IMR-90 (cell line): ENCODE measurements around the gene DRD2. TPM values are rescaled to one million over a fixed set of nuclear protein-coding genes. Genes with fewer than 3 reads are reported as not detected.

Source experiments
- ATAC-seq: fragments of 200-7000 bp; cut with Tn5 transposase; 2 replicates; pipeline ENCODE4 v1.9.1; 2020; ENCODE audit warnings: low read depth, mild to moderate bottlenecking, moderate library complexity
- BruUV-seq: library from RNA; stranded (reverse); fragments of 400-500 nt; replicated peaks from 2 replicates; lab custom pipeline; 2021; lab: Mats Ljungman, UMichigan
- CTCF ChIA-PET: fragments of 300-600 bp; formaldehyde crosslinking; extraction: SDS; loops from one replicate; lab custom pipeline; 2021; ENCODE audit warnings: antibody characterized with exemption; lab: Yijun Ruan, JAX
- POLR2A ChIA-PET: fragments of 300-600 bp; sonication (Branson Sonifier 250); formaldehyde crosslinking; loops from one replicate; lab custom pipeline; 2022; ENCODE audit warnings: antibody characterized with exemption; ENCODE audit not compliant: unreplicated experiment; lab: Charles Lee
- DNase-seq: peaks from one replicate; pipeline ENCODE4 v3.0.0; 2013
- H2AFZ ChIP-seq: replicated peaks from 2 replicates; pipeline ENCODE3; 2013; ENCODE audit warnings: low read length, mild to moderate bottlenecking; ENCODE audit not compliant: poor library complexity
- H2AK5ac ChIP-seq: 2 replicates; pipeline ENCODE4 v1.6.1; 2013; ENCODE audit warnings: low read depth, low read length, inconsistent platforms
- H2AK9ac ChIP-seq: replicated peaks from 2 replicates; pipeline ENCODE3; 2013; ENCODE audit warnings: mild to moderate bottlenecking, low read depth, low read length, moderate library complexity; ENCODE audit not compliant: poor library complexity
- H2BK120ac ChIP-seq: 2 replicates; pipeline ENCODE4 v1.6.1; 2013; ENCODE audit warnings: low read depth, low read length, inconsistent platforms
- H2BK15ac ChIP-seq: 3 replicates; pipeline ENCODE4 v1.6.1; 2013; ENCODE audit warnings: low read depth, low read length, inconsistent platforms
- H2BK20ac ChIP-seq: 2 replicates; pipeline ENCODE4 v1.6.1; 2013; ENCODE audit warnings: low read depth, mild to moderate bottlenecking, inconsistent platforms, low read length, moderate library complexity
- H2BK5ac ChIP-seq: 2 replicates; pipeline ENCODE4 v1.6.1; 2013; ENCODE audit warnings: mild to moderate bottlenecking, low read depth, low read length, inconsistent platforms; ENCODE audit not compliant: poor library complexity, severe bottlenecking
- H3K14ac ChIP-seq: replicated peaks from 2 replicates; pipeline ENCODE4 v1.6.1; 2013; ENCODE audit warnings: low read depth, low read length, inconsistent platforms
- H3K18ac ChIP-seq: 2 replicates; pipeline ENCODE4 v1.6.1; 2013; ENCODE audit warnings: low read depth, low read length, control low read depth
- H3K23ac ChIP-seq: 2 replicates; pipeline ENCODE4 v1.6.1; 2013; ENCODE audit warnings: low read depth, low read length, inconsistent platforms
- H3K27ac ChIP-seq: 2 replicates; pipeline ENCODE4 v1.5.1; 2013; ENCODE audit warnings: mild to moderate bottlenecking, control low read depth, low read length; ENCODE audit not compliant: insufficient read depth
- H3K27me3 ChIP-seq: 2 replicates; pipeline ENCODE4 v1.6.1; 2013; ENCODE audit warnings: low read length; ENCODE audit not compliant: control insufficient read depth, insufficient read depth
- H3K36me3 ChIP-seq: 2 replicates; pipeline ENCODE4 v1.6.1; 2013; ENCODE audit warnings: low read length, mixed read lengths; ENCODE audit not compliant: control insufficient read depth, insufficient read depth
- H3K4ac ChIP-seq: 2 replicates; pipeline ENCODE4 v1.6.1; 2013; ENCODE audit warnings: low read depth, low read length, inconsistent platforms
- H3K4me1 ChIP-seq: 2 replicates; pipeline ENCODE4 v1.6.1; 2013; ENCODE audit warnings: low read length, mixed read lengths; ENCODE audit not compliant: control insufficient read depth, insufficient read depth
- H3K4me2 ChIP-seq: 2 replicates; pipeline ENCODE4 v1.6.1; 2013; ENCODE audit warnings: low read depth, mild to moderate bottlenecking, control low read depth, low read length, moderate library complexity
- H3K4me3 ChIP-seq: 2 replicates; pipeline ENCODE4 v1.5.1; 2013; ENCODE audit warnings: low read depth, mild to moderate bottlenecking, control low read depth, low read length, moderate library complexity; ENCODE audit not compliant: insufficient read depth
- H3K56ac ChIP-seq: 2 replicates; pipeline ENCODE4 v1.6.1; 2013; ENCODE audit warnings: low read length, inconsistent platforms; ENCODE audit not compliant: insufficient read depth; ENCODE audit errors: extremely low read depth
- H3K79me1 ChIP-seq, 2 experiments: 2 replicates each; pipeline ENCODE4 v1.6.1; 2013; ENCODE audit warnings: low read length in 2 of 2, inconsistent platforms in 1 of 2, low read depth in 1 of 2
- H3K9ac ChIP-seq: 2 replicates; pipeline ENCODE4 v1.6.1; 2013; ENCODE audit warnings: low read depth, low read length, control low read depth
- H3K9me1 ChIP-seq: 2 replicates; pipeline ENCODE4 v1.6.1; 2013; ENCODE audit warnings: low read length, inconsistent platforms; ENCODE audit not compliant: insufficient read depth
- H3K9me3 ChIP-seq: 2 replicates; pipeline ENCODE4 v1.6.1; 2013; ENCODE audit warnings: low read length; ENCODE audit not compliant: control insufficient read depth, insufficient read depth
- H4K20me1 ChIP-seq: 2 replicates; pipeline ENCODE4 v1.6.1; 2013; ENCODE audit warnings: low read length, inconsistent platforms; ENCODE audit not compliant: insufficient read depth
- H4K5ac ChIP-seq: 2 replicates; pipeline ENCODE4 v1.6.1; 2013; ENCODE audit warnings: mild to moderate bottlenecking, low read depth, low read length, control low read depth
- H4K8ac ChIP-seq, 2 experiments: 2 replicates each; pipeline ENCODE4 v1.6.1; 2013; ENCODE audit warnings: low read depth in 2 of 2, low read length in 2 of 2, control low read depth in 1 of 2, inconsistent platforms in 1 of 2
- H4K91ac ChIP-seq: 2 replicates; pipeline ENCODE4 v1.6.1; 2013; ENCODE audit warnings: low read depth, low read length, inconsistent platforms; ENCODE audit not compliant: insufficient read depth
- CHD1 ChIP-seq: IDR thresholded peaks from 2 replicates; pipeline ENCODE4 v1.6.1; 2012; ENCODE audit warnings: low read depth, low read length, improper control_type of control experiment
- MAFK ChIP-seq: IDR thresholded peaks from 2 replicates; pipeline ENCODE4 v1.6.1; 2012; ENCODE audit warnings: low read depth, low read length, improper control_type of control experiment
- SMC3 ChIP-seq: fragments of 150-350 bp; IDR thresholded peaks from 2 replicates; pipeline ENCODE4 v1.6.1; 2016; ENCODE audit warnings: low read depth, mild to moderate bottlenecking, antibody characterized with exemption, low read length, moderate library complexity
- WGBS, 2 experiments: methylation state at CpG; one replicate each; pipeline versions ENCODE4 v1.1.5 to v1.1.7; 2013; ENCODE audit warnings: missing lambda C conversion rate in 2 of 2; ENCODE audit not compliant: insufficient read length in 1 of 2; ENCODE audit errors: extremely low coverage in 2 of 2; 5-methylcytosine and 5-hydroxymethylcytosine counted together
- dilution Hi-C: fragments of 300-500 bp; cut with HindIII; formaldehyde crosslinking; loops from one replicate; pipeline ENCODE4 v1.14.3; 2018; ENCODE audit warnings: low sequenced_read_pairs; ENCODE audit not compliant: unreplicated experiment
- in situ Hi-C: fragments of 300-500 bp; cut with MboI; formaldehyde crosslinking; loops from 3 replicates; pipeline ENCODE4 v1.14.3; 2019; ENCODE audit warnings: low sequenced_read_pairs, inconsistent platforms, mixed read lengths
- intact Hi-C: fragments of 100-400 bp; cut with micrococcal nuclease; formaldehyde crosslinking; loops from 2 replicates; pipeline ENCODE4 v1.10.0; 2022
- polyA plus RNA-seq, 3 experiments: library from polyadenylated mRNA; depleted of rRNA; stranded (reverse); fragments of >200 nt; gene quantifications; 2 replicates each; pipeline ENCODE4 v1.2.3, GENCODE V29; 2012; ENCODE audit warnings: low replicate concordance in 1 of 3
- total RNA-seq: library from RNA; depleted of rRNA; stranded (reverse); fragments of >200 nt; gene quantifications from 2 replicates; pipeline ENCODE4 v1.2.3, GENCODE V29; 2012

Gene DRD2
- total and polyA plus RNA-seq, 2 of the 4 experiments (the other 2 are of a cell fraction) = not detected

DNA sequence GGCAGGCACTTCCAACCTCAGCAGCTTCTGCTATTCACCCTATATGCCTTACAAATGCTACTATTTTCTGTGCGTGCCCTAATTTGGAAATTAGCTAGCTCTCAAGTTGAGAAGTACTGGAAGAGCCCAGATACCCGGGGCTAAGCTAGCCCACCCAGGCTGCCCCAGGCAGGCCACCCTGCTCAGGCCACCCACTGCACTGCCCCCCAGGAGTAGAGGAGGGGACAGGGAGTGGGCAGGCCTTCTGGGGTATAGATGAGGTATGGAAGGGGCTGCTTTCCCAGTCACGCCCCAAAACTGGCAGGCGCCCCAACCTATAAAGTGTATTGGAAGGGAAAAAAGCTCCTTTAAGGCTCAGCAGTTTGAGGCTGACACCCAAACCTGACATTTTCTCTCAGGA, 43.5 kb downstream of the DRD2 start:
- no peak overlapping the region for H3K4me3 ChIP-seq
- no peak overlapping the region for H2BK120ac ChIP-seq
- no peak overlapping the region for H2BK20ac ChIP-seq
- H3K4me2 ChIP-seq = no peak overlapping the region
- no peaks in the 10 kb centered on the region for H4K20me1 ChIP-seq
- no peak overlapping the region for H2AK9ac ChIP-seq
- H3K23ac ChIP-seq = no peak overlapping the region
- intact Hi-C loops (no loop called here), dilution Hi-C loops (no loop called here), in situ Hi-C loops (no loop called here)
- H4K8ac ChIP-seq = no peak overlapping the region
- H3K36me3 ChIP-seq = no peaks in the 10 kb centered on the region
- whole genome bisulfite sequencing, 2 experiments = no CpG with 5 or more reads among the region's 4 CpGs
- peaks cover 4% of the 10 kb centered on the region for H3K27me3 ChIP-seq
- no peak overlapping the region for H3K9ac ChIP-seq
- no peak for ATAC-seq
- no peak for DNase-seq
- no peak overlapping the region for H3K27ac ChIP-seq
- no peak overlapping the region for H4K91ac ChIP-seq
- H2BK5ac ChIP-seq = no peak overlapping the region
- no peaks in the 10 kb centered on the region for H3K79me1 ChIP-seq
- no TSS peak for BruUV-seq
- no peak overlapping the region for H2BK15ac ChIP-seq
- H2AK5ac ChIP-seq = no peak overlapping the region
- TF ChIP-seq CHD1 = no peak
- no peak for TF ChIP-seq MAFK
- TF ChIP-seq SMC3 = no peak
- H3K18ac ChIP-seq = no peak overlapping the region
- H3K4me1 ChIP-seq = no peaks in the 10 kb centered on the region
- no peak overlapping the region for H3K4ac ChIP-seq
- ChIA-PET POLR2A (interaction anchor here (0.8 kb wide), 1 partner anchor 13 kb away, joined by 3 read pairs; no protein-coding TSS in a partner anchor), CTCF (interaction anchor here (0.7 kb wide), 1 partner anchor 990 kb away, joined by 3 read pairs; no protein-coding TSS in a partner anchor)
- H4K5ac ChIP-seq = no peak overlapping the region
- H3K56ac ChIP-seq = no peak overlapping the region
- no peak overlapping the region for H3K14ac ChIP-seq
- no peaks in the 10 kb centered on the region for H3K9me3 ChIP-seq
- no peak overlapping the region for H2AFZ ChIP-seq
- no peaks in the 10 kb centered on the region for H3K9me1 ChIP-seq
